SK-N-SH (cell line): Measurements from ENCODE around the gene PEX11G. TPM values are rescaled to one million over a fixed set of nuclear protein-coding genes. Genes with fewer than 3 reads are reported as not detected.

ENCODE experiments used
- CTCF ChIA-PET: fragments of 300-600, 350-600 bp; formaldehyde crosslinking; extraction: SDS; loops from one replicate; lab custom pipeline; 2021; lab: Yijun Ruan, JAX
- POLR2A ChIA-PET: fragments of 350-600 bp; sonication (Branson Sonifier 250); formaldehyde crosslinking; extraction: SDS; loops from one replicate; lab custom pipeline; 2020; ENCODE audit warnings: antibody characterized with exemption, inconsistent platforms; lab: Yijun Ruan, JAX
- DNase-seq: peaks from one replicate; pipeline ENCODE4 v3.0.0; 2012
- H2AFZ ChIP-seq: fragments of 200-600 bp; sonication (generic); 2 replicates; pipeline ENCODE4 v1.8.1; 2016; ENCODE audit warnings: antibody characterized with exemption, mild to moderate bottlenecking, low read depth
- H3F3A ChIP-seq: fragments of 200-600 bp; sonication (generic); replicated peaks from 2 replicates; pipeline ENCODE3; 2016; ENCODE audit warnings: antibody characterized with exemption, mild to moderate bottlenecking; ENCODE audit not compliant: insufficient read depth
- H3K27ac ChIP-seq, 2 experiments: fragments of 200-500 bp in 1 of 2; fragments of 200-600 bp in 1 of 2; sonication (Bioruptor generic) in 1 of 2; sonication (generic), shearing (Covaris generic) in 1 of 2; 2 replicates each; pipeline versions ENCODE4 v1.5.1 to v1.6.1; 2014 to 2016; ENCODE audit warnings: low read depth in 2 of 2, inconsistent platforms in 1 of 2, low read length in 1 of 2, mild to moderate bottlenecking in 1 of 2, mixed read lengths in 1 of 2
- H3K27me3 ChIP-seq: fragments of 200-600 bp; sonication (generic), shearing (Covaris generic); 2 replicates; pipeline ENCODE4 v1.6.1; 2016; ENCODE audit warnings: mixed run types; ENCODE audit not compliant: insufficient read depth
- H3K36me3 ChIP-seq, 2 experiments: fragments of 200-500 bp in 1 of 2; fragments of 200-600 bp in 1 of 2; sonication (Bioruptor generic) in 1 of 2; sonication (generic) in 1 of 2; replicated peaks in 1 of 2; 2 replicates each; pipeline versions ENCODE3 to v1.5.1; 2014 to 2016; ENCODE audit warnings: low read length in 1 of 2, mild to moderate bottlenecking in 1 of 2; ENCODE audit not compliant: insufficient read depth in 2 of 2, control insufficient read depth in 1 of 2
- H3K4me1 ChIP-seq, 2 experiments: fragments of 200-500 bp in 1 of 2; fragments of 200-600 bp in 1 of 2; sonication (Bioruptor generic) in 1 of 2; sonication (generic), shearing (Covaris generic) in 1 of 2; 2 replicates each; pipeline versions ENCODE4 v1.5.1 to v1.6.1; 2014 to 2016; ENCODE audit warnings: low read depth in 1 of 2, low read length in 1 of 2, mixed run types in 1 of 2; ENCODE audit not compliant: insufficient read depth in 2 of 2, control insufficient read depth in 1 of 2
- H3K4me2 ChIP-seq: fragments of 200-600 bp; sonication (generic), shearing (Covaris generic); 2 replicates; pipeline ENCODE4 v1.6.1; 2017; ENCODE audit warnings: mixed run types
- H3K4me3 ChIP-seq, 2 experiments: fragments of 200-500 bp in 1 of 2; fragments of 200-600 bp in 1 of 2; sonication (Bioruptor generic) in 1 of 2; sonication (generic), shearing (Covaris generic) in 1 of 2; 2 replicates each; pipeline versions ENCODE4 v1.5.1 to v1.8.1; 2014 to 2016; ENCODE audit warnings: low read depth in 2 of 2, inconsistent platforms in 1 of 2, low read length in 1 of 2, mild to moderate bottlenecking in 1 of 2, mixed read lengths in 1 of 2, moderate library complexity in 1 of 2
- H3K79me2 ChIP-seq: fragments of 200-600 bp; sonication (generic); 2 replicates; pipeline ENCODE4 v1.8.1; 2017; ENCODE audit warnings: mild to moderate bottlenecking; ENCODE audit not compliant: insufficient read depth
- H3K9ac ChIP-seq: fragments of 200-600 bp; sonication (generic); 2 replicates; pipeline ENCODE4 v1.6.1; 2017; ENCODE audit warnings: mixed run types
- H3K9me2 ChIP-seq: fragments of 200-600 bp; sonication (generic); 2 replicates; pipeline ENCODE4 v1.6.1; 2017; ENCODE audit warnings: mixed run types
- H3K9me3 ChIP-seq: fragments of 200-600 bp; sonication (generic); 2 replicates; pipeline ENCODE4 v1.6.1; 2017; ENCODE audit warnings: mixed run types, mild to moderate bottlenecking, moderate library complexity
- H4K20me1 ChIP-seq: fragments of 200-600 bp; sonication (generic); 2 replicates; pipeline ENCODE4 v1.6.1; 2017; ENCODE audit warnings: mild to moderate bottlenecking, mixed run types; ENCODE audit not compliant: insufficient read depth
- CTCF ChIP-seq: fragments of 200-600 bp; sonication (generic); IDR thresholded peaks from 2 replicates; pipeline ENCODE4 v1.6.1; 2017; ENCODE audit warnings: antibody characterized with exemption, mild to moderate bottlenecking, moderate library complexity
- EP300 ChIP-seq, 2 experiments: IDR thresholded peaks; 2 replicates each; pipeline versions ENCODE4 v1.4.0 to v1.6.1; 2012; ENCODE audit warnings: borderline replicate concordance in 1 of 2, low read depth in 1 of 2, low read length in 1 of 2
- FOSL2 ChIP-seq: IDR thresholded peaks from 2 replicates; pipeline ENCODE4 v1.4.0; 2012; ENCODE audit warnings: low read depth, mild to moderate bottlenecking, moderate library complexity, borderline replicate concordance
- FOXJ3 ChIP-seq: sonication (generic); formaldehyde crosslinking; IDR thresholded peaks from 2 replicates; pipeline ENCODE4 v1.5.1; 2020; ENCODE audit warnings: mild to moderate bottlenecking, missing genetic modification reagents
- GABPA ChIP-seq: IDR thresholded peaks from 2 replicates; pipeline ENCODE4 v1.4.0; 2012; ENCODE audit warnings: low read depth, mild to moderate bottlenecking
- MAX ChIP-seq: IDR thresholded peaks from 2 replicates; pipeline ENCODE4 v1.4.0; 2012; ENCODE audit warnings: low read depth
- MEF2A ChIP-seq: IDR thresholded peaks from 2 replicates; pipeline ENCODE4 v1.4.0; 2012; ENCODE audit warnings: low read depth, borderline replicate concordance
- MXI1 ChIP-seq: IDR thresholded peaks from 2 replicates; pipeline ENCODE4 v1.6.1; 2012; ENCODE audit warnings: mild to moderate bottlenecking, low read depth, low read length, improper control_type of control experiment
- RAD21 ChIP-seq: IDR thresholded peaks from 2 replicates; pipeline ENCODE4 v1.6.1; 2012; ENCODE audit warnings: mild to moderate bottlenecking, low read length
- REST ChIP-seq: IDR thresholded peaks from 2 replicates; pipeline ENCODE4 v1.6.1; 2012; ENCODE audit warnings: mild to moderate bottlenecking, low read depth, low read length, moderate library complexity
- RXRA ChIP-seq: IDR thresholded peaks from 2 replicates; pipeline ENCODE4 v1.4.0; 2012; ENCODE audit warnings: low read depth, mild to moderate bottlenecking, borderline replicate concordance
- SMC3 ChIP-seq: IDR thresholded peaks from 2 replicates; pipeline ENCODE4 v1.6.1; 2012; ENCODE audit warnings: low read depth, low read length, improper control_type of control experiment
- TCF12 ChIP-seq: IDR thresholded peaks from 2 replicates; pipeline ENCODE4 v1.4.0; 2012
- USF2 ChIP-seq: fragments of 150-350 bp; IDR thresholded peaks from 2 replicates; pipeline ENCODE4 v1.6.1; 2017; ENCODE audit warnings: antibody characterized with exemption, low read length, low read depth, borderline replicate concordance
- YY1 ChIP-seq: IDR thresholded peaks from 2 replicates; pipeline ENCODE4 v1.4.0; 2012; ENCODE audit warnings: low read depth, mild to moderate bottlenecking
- ZBTB33 ChIP-seq: IDR thresholded peaks from 2 replicates; pipeline ENCODE4 v1.4.0; 2012; ENCODE audit warnings: low read depth, borderline replicate concordance
- WGBS: methylation state at CpG from one replicate; pipeline ENCODE4 v1.1.6; 2017; ENCODE audit warnings: low lambda C conversion rate; 5-methylcytosine and 5-hydroxymethylcytosine counted together
- polyA plus RNA-seq, 3 experiments: library from polyadenylated mRNA; depleted of rRNA; stranded (reverse); fragments of >200 nt; gene quantifications; 2 replicates each; pipeline ENCODE4 v1.2.3, GENCODE V29; 2012

PEX11G gene
- polyA plus RNA-seq, 1 of the 3 experiments (the other 2 are of a cell fraction): 6.1 TPM

GRCh38 chr19:7489609-7490044, 792 bp upstream of the PEX11G start:
- DNase-seq: no peak
- no peak for TF ChIP-seq MEF2A
- no peak for TF ChIP-seq REST
- TF ChIP-seq FOSL2: no peak
- TF ChIP-seq SMC3: no peak
- no peak for TF ChIP-seq TCF12
- TF ChIP-seq EP300 (IDR thresholded peaks at IDR 0.05; ENCODE audit: borderline replicate concordance in 1 of 2, low read depth in 1 of 2, low read length in 1 of 2): no peak
- no peak for TF ChIP-seq MXI1
- TF ChIP-seq CTCF: no peak
- TF ChIP-seq FOXJ3 (CRISPR knock-in tag): no peak
- TF ChIP-seq, all 33 proteins: peak for 0
- no peak overlapping the region for H3K4me3 ChIP-seq
- peaks cover 4 to 17% of the 10 kb centered on the region in 2 experiments; a peak in 2 of 4 replicates for H3K4me1 ChIP-seq
- H3F3A ChIP-seq: no peaks in the 10 kb centered on the region
- no peaks in the 10 kb centered on the region for H4K20me1 ChIP-seq
- peak overlapping the region in 1 of 2 experiments; percentile 78; a peak in 2 of 4 replicates for H3K27ac ChIP-seq
- no peak overlapping the region for H3K4me2 ChIP-seq
- ChIA-PET CTCF (interaction anchor here (1.5 to 1.6 kb wide), 2 partner anchors 32 to 79 kb away, joined by 3 read pairs; no protein-coding TSS in a partner anchor), POLR2A (no interaction called here)
- H3K9ac ChIP-seq: no peak overlapping the region
- H3K9me3 ChIP-seq: no peaks in the 10 kb centered on the region
- no peaks in the 10 kb centered on the region for H3K27me3 ChIP-seq
- H3K9me2 ChIP-seq: no peaks in the 10 kb centered on the region
- WGBS: 84% methylated on average over 11 of the region's 11 CpGs
- peak overlapping the region; percentile 100 for H2AFZ ChIP-seq
- H3K36me3 ChIP-seq: no peaks in the 10 kb centered on the region
- H3K79me2 ChIP-seq: no peaks in the 10 kb centered on the region

- Histone ChIP-seq H3K27ac (no peak overlapping the region), H3K79me2 (no peaks in the 10 kb centered on the region), H3K4me1 (peaks cover 4 to 29% of the 10 kb centered on the region in 2 experiments; a peak in 2 of 4 replicates), H4K20me1 (no peaks in the 10 kb centered on the region), H3K36me3 (no peaks in the 10 kb centered on the region), H3K27me3 (no peaks in the 10 kb centered on the region), H3F3A (no peaks in the 10 kb centered on the region), H2AFZ (no peak overlapping the region), H3K4me2 (no peak overlapping the region), H3K4me3 (no peak overlapping the region), H3K9me2 (no peaks in the 10 kb centered on the region), H3K9me3 (no peaks in the 10 kb centered on the region), H3K9ac (no peak overlapping the region)
- no peak for DNase-seq
- ChIA-PET POLR2A (no interaction called here), CTCF (interaction anchor here (1.5 kb wide), 1 partner anchor 10 kb away, joined by 4 read pairs; a partner anchor contains a TSS)
- 85% methylated on average over 2 of the region's 2 CpGs for WGBS
- no peak for TF ChIP-seq YY1
- no peak for TF ChIP-seq MAX
- TF ChIP-seq RAD21: no peak
- TF ChIP-seq CTCF: no peak
- TF ChIP-seq EP300 (IDR thresholded peaks at IDR 0.05; ENCODE audit: borderline replicate concordance in 1 of 2, low read depth in 1 of 2, low read length in 1 of 2): no peak
- no peak for TF ChIP-seq ZBTB33
- no peak for TF ChIP-seq USF2
- TF ChIP-seq RXRA: no peak
- TF ChIP-seq GABPA: no peak
These were observed 1.9 kb downstream of the PEX11G start for GRCh38 chr19:7486923-7487322.
